HG03558 (cell line): Measurements from ENCODE around the gene PLCH1.
"Not testable (repeated sequence)": the region's sequence is repeated elsewhere in the genome, so short reads cannot be mapped to it uniquely, and the experiment has no call there.

Experiments used
- ATAC-seq: cut with Tn5 transposase; IDR thresholded peaks from one replicate; pipeline ENCODE4 v1.9.1; 2021; ENCODE audit warnings: moderate number of reproducible peaks; ENCODE audit not compliant: unreplicated experiment; ENCODE audit errors: extremely low read depth

PLCH1 gene

GRCh38 chr3:155431856-155432570 lies 312.9 kb downstream of the PLCH1 start:
- no peak for ATAC-seq

GRCh38 chr3:155428563-155428962 lies 316.3 kb downstream of the PLCH1 start:
- no peak for ATAC-seq

GRCh38 chr3:155426524-155427230 lies 318.2 kb downstream of the PLCH1 start:
- no peak for ATAC-seq

GRCh38 chr3:155425396-155425795 lies 319.5 kb downstream of the PLCH1 start:
- no peak for ATAC-seq

- ATAC-seq = no peak
Measured at GRCh38 chr3:155424323-155424710, 320.6 kb downstream of the PLCH1 start.

GRCh38 chr3:155423526-155424322 lies 321.1 kb downstream of the PLCH1 start:
- no peak for ATAC-seq

- ATAC-seq = no peak
Measured at GRCh38 chr3:155420881-155421486, 323.9 kb downstream of the PLCH1 start.

GRCh38 chr3:155420406-155420805 lies 324.5 kb downstream of the PLCH1 start:
- ATAC-seq = no peak

- ATAC-seq = no peak
Measured at GRCh38 chr3:155418407-155418806, 326.5 kb downstream of the PLCH1 start.

- no peak for ATAC-seq
Measured at GRCh38 chr3:155417119-155417517, 327.8 kb downstream of the PLCH1 start.

- ATAC-seq = no peak
Measured at GRCh38 chr3:155416500-155417118, 328.3 kb downstream of the PLCH1 start.

GRCh38 chr3:155412904-155413303 lies 332.0 kb downstream of the PLCH1 start:
- ATAC-seq = no peak

- ATAC-seq = no peak
Measured at GRCh38 chr3:155411500-155412223, 333.2 kb downstream of the PLCH1 start.

GRCh38 chr3:155409336-155409735 lies 335.5 kb downstream of the PLCH1 start:
- ATAC-seq = no peak

GRCh38 chr3:155407971-155408370 lies 336.9 kb downstream of the PLCH1 start:
- no peak for ATAC-seq

- ATAC-seq = no peak
Measured at GRCh38 chr3:155407331-155407730, 337.5 kb downstream of the PLCH1 start.

- no peak for ATAC-seq
Measured at GRCh38 chr3:155404486-155404885, 340.4 kb downstream of the PLCH1 start.

- ATAC-seq = no peak
Measured at GRCh38 chr3:155402656-155403055, 342.2 kb downstream of the PLCH1 start.

- ATAC-seq = no peak
Measured at GRCh38 chr3:155398046-155398445, 346.8 kb downstream of the PLCH1 start.

GRCh38 chr3:155394896-155395295 lies 350.0 kb downstream of the PLCH1 start:
- not testable (repeated sequence) for ATAC-seq
